Thymus (tissue), 11 donors: ENCODE data around the gene TIGD1. TPM values are rescaled to one million over a fixed set of nuclear protein-coding genes. Genes with fewer than 3 reads are reported as not detected.

Experiments used
- DNase-seq, 9 donors: peaks; one replicate each; pipeline ENCODE4 v3.0.0-alpha.2; 2013; ENCODE audit warnings: low spot score in 9 of 9, low read depth in 6 of 9, missing footprints in 1 of 9
- H3K27ac ChIP-seq, 2 donors: one replicate each; pipeline ENCODE4 v1.5.1; 2013; ENCODE audit warnings: control low read depth in 1 of 2, low read depth in 1 of 2, low read length in 1 of 2, mild to moderate bottlenecking in 1 of 2, moderate library complexity in 1 of 2
- H3K27me3 ChIP-seq, 2 donors: one replicate each; pipeline ENCODE4 v1.5.1; 2013; ENCODE audit warnings: low read length in 1 of 2; ENCODE audit not compliant: control insufficient read depth in 2 of 2, insufficient read depth in 1 of 2
- H3K36me3 ChIP-seq, 2 donors: one replicate each; pipeline ENCODE4 v1.5.1; 2013; ENCODE audit warnings: low read length in 1 of 2, mild to moderate bottlenecking in 1 of 2, moderate library complexity in 1 of 2; ENCODE audit not compliant: control insufficient read depth in 2 of 2, insufficient read depth in 2 of 2
- H3K4me1 ChIP-seq, 2 donors: one replicate each; pipeline ENCODE4 v1.5.1; 2013; ENCODE audit warnings: low read length in 2 of 2; ENCODE audit not compliant: control insufficient read depth in 2 of 2, insufficient read depth in 2 of 2
- H3K4me3 ChIP-seq, 2 donors: one replicate each; pipeline ENCODE4 v1.5.1; 2013; ENCODE audit warnings: low read length in 2 of 2, control low read depth in 1 of 2, mild to moderate bottlenecking in 1 of 2
- H3K9me3 ChIP-seq, 2 donors: one replicate each; pipeline ENCODE4 v1.5.1; 2013; ENCODE audit warnings: low read length in 1 of 2, mild to moderate bottlenecking in 1 of 2; ENCODE audit not compliant: control insufficient read depth in 2 of 2, insufficient read depth in 1 of 2
- WGBS: extraction: QIAGEN DNeasy Blood & Tissue Kit; methylation state at CpG from one replicate; pipeline ENCODE4 v1.1.7; 2013; 5-methylcytosine and 5-hydroxymethylcytosine counted together
- polyA plus RNA-seq: library from polyadenylated mRNA; stranded (reverse); fragments of 200-250 nt; gene quantifications from one replicate; pipeline ENCODE4 v1.2.3, GENCODE V29; 2013
- total RNA-seq: library from RNA; stranded (reverse); fragments of 120-200 nt; gene quantifications from one replicate; pipeline ENCODE4 v1.2.4, GENCODE V29; 2013
- donor health status: healthy.

Gene TIGD1
- total and polyA plus RNA-seq, 2 donors: 8.3 to 16.2 TPM

DNA sequence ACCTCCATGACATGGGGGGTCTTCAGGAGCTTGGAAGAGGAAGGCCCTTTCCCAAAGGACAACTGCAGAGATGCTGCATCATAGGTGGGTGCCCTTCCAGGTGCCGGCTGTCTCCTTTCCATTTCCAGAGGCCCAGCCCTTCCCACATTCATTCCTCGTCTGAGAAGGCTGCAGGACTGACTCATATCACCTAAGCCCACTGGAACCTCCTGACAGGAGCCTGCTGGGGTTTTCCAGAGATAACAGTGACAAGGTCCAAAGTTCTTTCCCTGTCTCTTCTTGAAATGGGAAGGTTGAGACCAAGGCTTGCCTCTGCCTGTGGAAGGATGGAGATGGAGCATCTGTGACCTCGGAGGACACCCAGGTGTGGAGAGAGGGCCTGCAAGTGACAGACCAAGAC is 33.8 kb downstream of the TIGD1 start:
- H3K9me3 ChIP-seq: no peaks in the 10 kb centered on the region
- H3K4me3 ChIP-seq: no peak overlapping the region
- 93% methylated on average over 3 of the region's 3 CpGs for WGBS
- H3K36me3 ChIP-seq: no peaks in the 10 kb centered on the region
- H3K27me3 ChIP-seq: peaks cover 3 to 67% of the 10 kb centered on the region in 2 donors
- H3K27ac ChIP-seq: no peak overlapping the region
- DNase-seq: no peak
- peaks cover 0 to 4% of the 10 kb centered on the region in 2 donors for H3K4me1 ChIP-seq

DNA sequence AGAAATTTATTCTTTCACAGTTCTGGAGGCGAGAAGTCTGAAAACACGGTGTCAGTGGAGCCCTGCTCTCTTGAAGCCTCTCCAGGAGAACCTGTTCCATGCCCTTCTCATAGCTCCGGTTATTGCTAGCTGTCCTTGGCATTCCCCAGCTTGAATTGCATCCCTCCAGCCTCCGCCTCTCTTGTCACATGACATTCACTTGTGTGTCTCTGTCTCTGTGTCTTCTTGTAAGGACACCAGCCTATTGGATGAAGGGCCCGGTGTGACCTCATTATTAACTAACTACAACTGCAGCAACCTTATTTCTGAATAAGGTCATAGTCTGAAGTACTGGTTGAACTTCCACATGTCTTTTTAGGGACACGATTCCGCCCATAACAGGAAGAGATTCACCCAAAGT is 34.7 kb downstream of the TIGD1 start:
- H3K27me3 ChIP-seq: peaks cover 3 to 64% of the 10 kb centered on the region in 2 donors
- no peaks in the 10 kb centered on the region for H3K36me3 ChIP-seq
- H3K4me3 ChIP-seq: no peak overlapping the region
- WGBS: 97% methylated on average over 7 of the region's 7 CpGs
- peaks cover 0 to 4% of the 10 kb centered on the region in 2 donors for H3K4me1 ChIP-seq
- DNase-seq: no peak
- no peaks in the 10 kb centered on the region for H3K9me3 ChIP-seq
- H3K27ac ChIP-seq: no peak overlapping the region

DNA sequence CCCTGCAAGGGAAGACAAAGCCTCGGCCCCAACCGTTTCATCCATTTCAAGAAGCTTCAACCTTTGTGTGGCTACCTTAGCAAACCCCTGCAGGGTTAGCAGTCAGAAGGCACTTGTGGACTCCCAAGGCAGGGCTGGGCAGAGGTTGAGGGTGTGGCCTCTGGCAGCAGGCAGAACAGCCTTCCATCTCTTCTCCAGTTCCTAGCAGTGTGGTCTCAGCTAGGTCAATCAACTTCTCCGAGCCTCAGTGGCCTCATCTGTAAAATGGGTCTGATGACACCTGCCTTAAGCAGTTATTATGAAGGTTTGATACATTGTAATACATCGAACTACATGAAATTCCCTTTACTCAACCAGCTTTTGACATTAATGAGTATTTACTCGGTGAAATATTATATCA is 37.0 kb downstream of the TIGD1 start:
- 93% methylated on average over 5 of the region's 5 CpGs for WGBS

DNA sequence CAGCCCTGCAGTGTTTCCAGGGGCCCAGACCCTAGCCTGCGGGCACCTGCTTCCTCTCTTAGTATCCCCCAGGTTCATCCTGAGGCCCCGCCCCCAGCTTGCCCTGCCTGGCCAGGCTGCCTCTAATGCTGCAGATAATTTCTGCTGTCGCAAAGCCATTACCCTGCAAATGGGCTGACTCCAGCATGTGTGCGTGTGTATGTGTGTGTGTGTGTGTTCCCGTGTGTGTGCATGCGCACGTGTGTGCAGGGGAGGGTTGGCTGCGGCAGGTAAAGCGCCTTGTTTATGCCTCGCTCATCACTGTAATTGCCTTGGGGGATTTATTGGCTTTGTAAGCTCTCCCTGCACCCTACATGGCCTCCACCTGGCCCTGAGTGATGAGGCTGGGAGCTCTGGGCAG is 37.8 kb downstream of the TIGD1 start:
- H3K27ac ChIP-seq: no peak overlapping the region
- no peak overlapping the region for H3K4me3 ChIP-seq
- H3K27me3 ChIP-seq: peaks cover 0 to 51% of the 10 kb centered on the region in 2 donors
- WGBS: 95% methylated on average over 10 of the region's 10 CpGs
- no peaks in the 10 kb centered on the region for H3K4me1 ChIP-seq
- no peaks in the 10 kb centered on the region for H3K36me3 ChIP-seq
- H3K9me3 ChIP-seq: no peaks in the 10 kb centered on the region
- no peak for DNase-seq

More for the DNA sequence above, 37.0 kb downstream of the TIGD1 start:
- H3K9me3 ChIP-seq: no peaks in the 10 kb centered on the region
- no peaks in the 10 kb centered on the region for H3K4me1 ChIP-seq
- no peak overlapping the region for H3K27ac ChIP-seq
- H3K27me3 ChIP-seq: peaks cover 0 to 49% of the 10 kb centered on the region in 2 donors
- H3K4me3 ChIP-seq: no peak overlapping the region
- no peaks in the 10 kb centered on the region for H3K36me3 ChIP-seq
- no peak for DNase-seq

DNA sequence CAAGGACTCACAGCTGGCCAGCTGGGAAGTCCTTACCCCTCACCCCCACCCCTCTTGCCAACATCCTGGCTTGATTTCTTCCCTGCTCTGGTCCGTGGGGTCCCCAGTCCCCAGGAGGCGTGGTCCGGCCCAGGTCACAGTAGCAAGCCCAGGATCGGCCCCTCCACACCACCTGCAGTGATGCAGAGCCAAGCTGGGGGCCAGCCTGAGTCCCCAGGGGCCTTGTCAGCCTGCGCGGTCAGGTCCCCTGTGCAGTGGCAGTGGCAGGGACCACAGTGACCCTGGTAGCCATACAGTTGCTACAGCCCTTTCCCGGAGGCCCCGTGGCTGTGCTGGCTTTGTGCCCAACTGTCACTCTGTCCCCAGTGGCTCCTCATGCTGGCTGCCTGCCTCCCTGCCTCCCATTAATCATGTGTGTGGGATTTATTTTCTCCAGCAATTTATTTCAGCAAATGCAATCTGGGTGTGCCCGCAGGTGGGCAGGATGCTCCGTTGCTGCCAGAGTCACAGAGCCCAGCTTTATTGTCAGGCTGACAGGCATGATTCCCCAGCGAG is 38.9 kb downstream of the TIGD1 start:
- 80% methylated on average over 11 of the region's 11 CpGs for WGBS
- Histone ChIP-seq H3K27me3 (peaks cover 4 to 53% of the 10 kb centered on the region in 2 donors), H3K9me3 (no peaks in the 10 kb centered on the region), H3K27ac (no peak overlapping the region), H3K4me1 (no peaks in the 10 kb centered on the region), H3K36me3 (no peaks in the 10 kb centered on the region), H3K4me3 (no peak overlapping the region)
- DNase-seq: no peak

DNA sequence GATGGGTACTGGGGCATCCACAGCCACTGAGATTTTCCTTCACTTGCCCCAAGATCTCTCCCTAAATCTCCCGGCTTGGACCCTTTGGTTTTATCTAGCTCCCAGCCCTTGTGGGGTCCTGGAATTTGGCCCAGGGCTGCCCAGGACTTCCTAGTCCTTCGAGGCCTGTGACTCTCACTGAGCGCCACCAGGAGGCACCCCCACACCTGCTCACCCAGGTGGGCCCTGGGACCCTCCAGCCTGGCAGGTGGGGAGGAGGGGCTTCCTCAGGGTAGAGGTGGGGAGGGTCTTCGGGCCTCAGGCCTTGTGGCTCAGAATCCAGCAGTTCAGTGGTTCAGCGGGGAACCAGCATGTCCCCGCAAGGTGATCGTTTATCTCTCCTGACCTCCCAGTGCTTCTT is 42.1 kb downstream of the TIGD1 start:
- DNase-seq: no peak
- peaks cover 27 to 75% of the 10 kb centered on the region in 2 donors for H3K27me3 ChIP-seq
- no peaks in the 10 kb centered on the region for H3K9me3 ChIP-seq
- H3K27ac ChIP-seq: no peak overlapping the region
- H3K4me1 ChIP-seq: no peaks in the 10 kb centered on the region
- no peak overlapping the region for H3K4me3 ChIP-seq
- H3K36me3 ChIP-seq: no peaks in the 10 kb centered on the region
- 91% methylated on average over 7 of the region's 7 CpGs for WGBS

DNA sequence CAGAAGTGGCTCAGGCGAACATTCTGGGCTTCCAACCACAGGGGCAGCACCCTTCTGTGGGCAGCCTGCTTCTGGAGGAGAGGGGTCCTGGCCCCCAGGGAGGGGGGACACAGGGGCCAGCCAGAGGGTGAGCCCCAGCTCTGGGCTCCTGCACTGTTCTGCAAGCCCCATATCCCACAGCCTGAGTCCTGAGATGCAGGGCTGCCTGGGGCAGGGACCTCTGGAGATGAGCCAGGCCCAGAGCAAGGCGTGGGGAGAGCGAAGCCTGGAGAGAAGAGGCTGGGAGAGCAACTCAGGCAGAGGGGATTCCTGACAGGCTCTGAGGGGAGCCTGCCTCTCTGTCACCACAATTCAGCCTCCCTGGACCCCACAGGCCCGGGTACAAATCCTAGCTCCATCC is 43.6 kb downstream of the TIGD1 start:
- no peaks in the 10 kb centered on the region for H3K9me3 ChIP-seq
- peaks cover 41 to 80% of the 10 kb centered on the region in 2 donors for H3K27me3 ChIP-seq
- 87% methylated on average over 4 of the region's 4 CpGs for WGBS
- H3K27ac ChIP-seq: no peak overlapping the region
- no peak overlapping the region for H3K4me3 ChIP-seq
- H3K36me3 ChIP-seq: no peaks in the 10 kb centered on the region
- peaks cover 0 to 4% of the 10 kb centered on the region in 2 donors for H3K4me1 ChIP-seq
- no peak for DNase-seq

DNA sequence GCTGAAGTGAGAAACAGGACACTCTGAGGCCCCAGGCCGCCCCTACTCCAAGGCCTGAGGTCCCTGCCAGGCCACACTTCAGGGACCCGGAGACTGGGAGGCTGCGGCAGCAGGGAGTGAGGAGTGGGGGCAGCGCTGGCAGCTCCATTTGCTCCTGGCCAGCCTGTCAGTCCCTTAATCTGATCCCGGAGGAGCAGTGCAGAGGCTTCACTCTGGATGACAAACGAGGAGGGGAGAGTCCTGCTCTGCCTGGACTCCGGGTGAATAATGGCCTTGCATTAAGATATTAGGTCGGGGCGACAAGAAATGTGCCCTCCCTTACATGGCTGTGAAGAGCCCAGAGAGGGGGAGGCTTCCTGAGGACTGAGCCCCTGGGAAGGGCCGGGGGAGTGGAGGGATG is 44.5 kb downstream of the TIGD1 start:
- no peaks in the 10 kb centered on the region for H3K36me3 ChIP-seq
- DNase-seq: no peak
- 55% methylated on average over 10 of the region's 10 CpGs for WGBS
- H3K4me3 ChIP-seq: no peak overlapping the region
- no peaks in the 10 kb centered on the region for H3K9me3 ChIP-seq
- H3K4me1 ChIP-seq: peaks cover 0 to 4% of the 10 kb centered on the region in 2 donors
- peaks cover 48 to 81% of the 10 kb centered on the region in 2 donors for H3K27me3 ChIP-seq
- no peak overlapping the region for H3K27ac ChIP-seq

DNA sequence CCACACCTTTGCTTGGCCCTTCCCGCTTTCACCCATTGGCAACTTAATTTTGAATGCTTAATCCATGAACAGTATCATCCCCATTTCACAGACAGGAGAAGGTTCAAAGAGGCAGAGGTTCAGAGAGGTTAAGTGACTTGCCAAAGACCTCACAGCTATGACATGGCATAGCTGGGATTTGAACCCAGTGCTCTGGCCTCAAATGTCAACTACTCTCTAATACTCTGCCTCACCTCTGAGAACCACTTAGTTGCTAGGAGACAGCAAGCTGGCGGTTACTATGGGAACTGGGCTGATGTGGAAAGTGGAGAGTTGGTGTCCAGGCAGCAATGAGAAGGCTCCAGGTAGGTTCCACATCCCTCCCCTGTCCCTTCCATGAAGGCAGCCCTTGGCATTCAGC is 45.9 kb downstream of the TIGD1 start:
- Histone ChIP-seq H3K4me1 (peaks cover 0 to 4% of the 10 kb centered on the region in 2 donors), H3K27ac (no peak overlapping the region), H3K4me3 (no peak overlapping the region), H3K27me3 (peaks cover 48 to 93% of the 10 kb centered on the region in 2 donors), H3K36me3 (no peaks in the 10 kb centered on the region), H3K9me3 (no peaks in the 10 kb centered on the region)
- 66% methylated on average over 2 of the region's 2 CpGs for WGBS
- DNase-seq: no peak
